ENCODE data around the gene BMP8A.
"Not testable (repeated sequence)": the region's sequence is repeated elsewhere in the genome, so short reads cannot be mapped to it uniquely, and the experiment has no call there.

BMP8A gene

GRCh38 chr1:39507230-39507928 is 15.9 kb downstream of the BMP8A start:
- DNase-seq, result no peak

GRCh38 chr1:39508266-39508665 is 16.8 kb downstream of the BMP8A start:
- no peak for DNase-seq

- DNase-seq, result peak in 3 of 4 experiments; percentile 10 to 25 (median 16)
These were observed 17.4 kb downstream of the BMP8A start for GRCh38 chr1:39508857-39509305.

- peak; percentile 46 to 72 (median 54) for DNase-seq
These were observed 18.0 kb downstream of the BMP8A start for GRCh38 chr1:39509360-39510009.

GRCh38 chr1:39510570-39511186 is 19.2 kb downstream of the BMP8A start:
- not testable (repeated sequence) for DNase-seq

- DNase-seq, result not testable (repeated sequence)
These were observed 20.0 kb downstream of the BMP8A start for GRCh38 chr1:39511477-39511876.

GRCh38 chr1:39512234-39512847 is 20.9 kb downstream of the BMP8A start:
- not testable (repeated sequence) for DNase-seq

GRCh38 chr1:39514710-39515124 is 23.3 kb downstream of the BMP8A start:
- DNase-seq, result peak in 1 of 4 experiments; percentile 25

- DNase-seq, result peak; percentile 33 to 83 (median 62)
These were observed 24.0 kb downstream of the BMP8A start for GRCh38 chr1:39515131-39516086.

- not testable (repeated sequence) for DNase-seq
These were observed 25.4 kb downstream of the BMP8A start for GRCh38 chr1:39516841-39517240.

GRCh38 chr1:39517936-39518335 is 26.5 kb downstream of the BMP8A start:
- not testable (repeated sequence) for DNase-seq

- not testable (repeated sequence) for DNase-seq
These were observed 27.9 kb downstream of the BMP8A start for GRCh38 chr1:39519376-39519775.

GRCh38 chr1:39522221-39522620 is 30.8 kb downstream of the BMP8A start:
- not testable (repeated sequence) for DNase-seq

GRCh38 chr1:39522661-39523567 is 31.5 kb downstream of the BMP8A start:
- no peak for DNase-seq

- DNase-seq, result no peak
These were observed 32.7 kb downstream of the BMP8A start for GRCh38 chr1:39524171-39524570.

GRCh38 chr1:39524591-39525365 is 33.3 kb downstream of the BMP8A start:
- no peak for DNase-seq

- no peak for DNase-seq
These were observed 34.1 kb downstream of the BMP8A start for GRCh38 chr1:39525366-39526165.

GRCh38 chr1:39526466-39527189 is 35.2 kb downstream of the BMP8A start:
- DNase-seq, result no peak
